Lower leg skin (tissue), 4 donors: ENCODE measurements around the gene PARP6. TPM values are rescaled to one million over a fixed set of nuclear protein-coding genes. Genes with fewer than 3 reads are reported as not detected.

ENCODE experiments used
- DNase-seq, 2 donors: peaks; one replicate each; pipeline ENCODE4 v3.0.0-alpha.2; 2019; ENCODE audit warnings: low spot score in 2 of 2
- H3K4me3 ChIP-seq: fragments of 200-600 bp; sonication (generic); 2 replicates; pipeline ENCODE4 v1.5.1; 2017; ENCODE audit warnings: mild to moderate bottlenecking, low read depth; ENCODE audit not compliant: poor library complexity, severe bottlenecking
- CTCF ChIP-seq, 3 donors: fragments of 450-650 bp; IDR thresholded peaks; one replicate each; pipeline ENCODE4 v1.5.1; 2016; ENCODE audit warnings: antibody characterized with exemption in 3 of 3, mild to moderate bottlenecking in 3 of 3, moderate library complexity in 2 of 3
- POLR2A ChIP-seq, 2 donors: fragments of 450-650 bp; IDR thresholded peaks; one replicate each; pipeline ENCODE4 v1.6.1; 2016 to 2017; ENCODE audit warnings: antibody characterized with exemption in 2 of 2, mild to moderate bottlenecking in 1 of 2, moderate library complexity in 1 of 2
- WGBS, 2 donors: methylation state at CpG; one replicate each; pipeline ENCODE4 v1.1.5; 2018; 5-methylcytosine and 5-hydroxymethylcytosine counted together
- intact Hi-C: fragments of 100-400 bp; cut with DNase I; formaldehyde crosslinking; loops from one replicate; pipeline ENCODE4 v1.15.0; 2023; ENCODE audit warnings: low total_unique reads
- total RNA-seq, 4 donors: library from RNA; depleted of rRNA; stranded (reverse); fragments of >200 nt; gene quantifications; one replicate each; pipeline ENCODE4 v1.1.0, GENCODE V29; 2016

Gene PARP6
- total RNA-seq, 4 donors from 2014 or later = 47.4 to 61.7 (median 54.8) TPM

GRCh38 chr15:72199721-72200212 lies 72.6 kb downstream of the PARP6 start:
- H3K4me3 ChIP-seq = no peak overlapping the region
- TF ChIP-seq CTCF (IDR thresholded peaks at IDR 0.05) = peak in 1 of 3 donors; percentile 93
- no peak for TF ChIP-seq POLR2A (IDR thresholded peaks at IDR 0.05)
- intact Hi-C loops = loop anchor here (10.0 kb wide), 1 partner anchor 75 kb away; the partner anchor contains the start of gene PARP6
- 48 to 51% methylated on average over 2 of the region's 2 CpGs for WGBS, 2 donors
- DNase-seq = peak; percentile 79 to 95

DNA sequence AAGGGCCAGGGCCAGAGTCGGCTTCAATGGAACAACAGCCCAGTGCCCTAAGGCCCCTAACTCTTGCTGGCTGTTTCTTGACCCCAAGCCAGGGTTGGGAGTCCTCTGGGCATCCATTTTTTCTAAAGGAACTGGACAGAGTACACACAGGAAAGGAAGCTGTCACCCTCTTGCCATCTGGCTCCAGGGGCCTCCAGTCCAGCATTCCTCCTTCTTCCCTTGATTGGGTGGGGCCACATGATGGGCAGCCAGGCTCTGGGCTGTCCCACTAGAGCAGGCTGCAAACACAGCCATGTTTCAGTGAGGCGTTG lies 73.2 kb downstream of the PARP6 start:
- no peak for TF ChIP-seq POLR2A (IDR thresholded peaks at IDR 0.05)
- no peak for TF ChIP-seq CTCF (IDR thresholded peaks at IDR 0.05)
- no peak for DNase-seq
- WGBS, 2 donors = 58 to 78% methylated on average over 2 of the region's 2 CpGs
- H3K4me3 ChIP-seq = no peak overlapping the region
- intact Hi-C loops = no loop called here

DNA sequence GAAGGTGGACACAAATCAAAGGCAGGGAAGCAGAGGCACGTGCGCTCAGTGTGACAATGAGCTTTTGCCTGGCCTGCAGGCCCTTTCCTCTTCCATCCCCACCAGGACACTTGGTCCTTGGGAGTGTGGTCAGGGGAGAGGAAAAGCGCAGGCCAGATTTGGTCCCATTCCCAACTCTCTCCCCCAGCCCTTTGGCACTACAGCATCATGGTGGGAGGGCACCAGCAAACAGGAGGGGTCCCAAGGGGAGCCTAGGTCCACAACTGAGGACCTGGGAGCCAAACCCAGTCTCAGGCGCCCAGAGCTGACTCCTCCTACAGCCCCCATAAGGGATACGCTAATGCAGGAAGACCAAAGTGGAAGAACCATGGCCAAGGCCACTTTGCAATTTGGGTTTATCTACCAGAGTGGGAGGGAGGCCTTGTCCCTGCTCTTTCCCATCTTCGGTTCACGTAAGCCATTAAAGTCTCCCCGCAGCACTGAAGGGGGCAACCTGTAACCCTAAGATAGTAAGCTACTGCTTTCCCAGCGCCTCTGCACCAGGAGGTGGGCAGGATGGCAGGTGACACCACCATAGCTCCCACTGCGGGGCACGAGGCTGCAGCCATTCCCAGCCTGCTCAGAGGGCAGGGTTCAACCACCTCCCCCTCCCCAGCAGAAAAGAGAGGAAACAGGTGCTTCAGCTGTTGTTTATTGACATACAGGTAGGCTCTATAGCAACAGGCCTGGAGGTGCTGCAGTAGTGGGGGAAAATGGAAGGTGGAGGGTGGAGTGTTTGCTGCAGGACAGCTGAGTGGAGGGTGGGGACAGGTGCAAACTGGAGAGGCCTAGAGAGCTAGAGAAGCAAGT lies 73.8 kb downstream of the PARP6 start:
- TF ChIP-seq POLR2A (IDR thresholded peaks at IDR 0.05) = no peak
- TF ChIP-seq CTCF (IDR thresholded peaks at IDR 0.05) = no peak

GRCh38 chr15:72197460-72198355 lies 74.6 kb downstream of the PARP6 start, which contains the start of gene GRAMD2A:
GRAMD2A (minus strand) TSS chr15:72197787.
- peak within 1 kb of the TSS; percentile 29 for H3K4me3 ChIP-seq
- intact Hi-C loops = no loop called here
- WGBS, 2 donors = 6 to 27% methylated on average over 23 to 59 of the region's 83 CpGs
- DNase-seq = peak in 1 of 2 donors; percentile 84
- TF ChIP-seq CTCF (IDR thresholded peaks at IDR 0.05) (no peak), POLR2A (IDR thresholded peaks at IDR 0.05) (no peak)

More for the DNA sequence above, 73.8 kb downstream of the PARP6 start:
- 58 to 77% methylated on average over 10 to 11 of the region's 11 CpGs for WGBS, 2 donors
- intact Hi-C loops = no loop called here
- no peak overlapping the region for H3K4me3 ChIP-seq
- DNase-seq = peak in 1 of 2 donors; percentile 83

DNA sequence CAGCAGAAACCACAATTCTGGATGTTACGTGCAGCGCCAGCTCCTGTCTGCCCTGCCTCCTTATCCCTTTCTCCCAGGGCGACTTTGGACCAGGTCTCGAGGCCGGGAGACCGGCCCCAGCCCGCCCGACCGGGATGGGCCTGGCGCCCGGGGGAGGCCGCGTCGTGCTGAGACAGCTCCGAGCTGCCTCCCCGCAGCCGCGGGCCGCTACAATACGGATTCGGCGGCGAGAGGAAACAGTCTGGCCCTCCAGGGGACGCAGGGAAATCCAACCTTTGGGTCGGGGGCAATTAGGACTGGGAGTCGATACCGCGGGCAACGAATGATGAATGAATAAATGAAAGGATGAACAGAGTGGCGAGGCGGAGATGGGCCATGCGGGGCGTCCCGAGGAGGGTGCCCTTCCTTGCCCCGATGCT lies 75.3 kb downstream of the PARP6 start:
- WGBS, 2 donors = 13 to 27% methylated on average over 31 to 35 of the region's 35 CpGs
- DNase-seq = peak in 1 of 2 donors; percentile 83
- TF ChIP-seq POLR2A (IDR thresholded peaks at IDR 0.05) (no peak), CTCF (IDR thresholded peaks at IDR 0.05) (no peak)
- peak overlapping the region; percentile 29 for H3K4me3 ChIP-seq
- intact Hi-C loops = no loop called here
